WI38 (cell line): ENCODE data around the gene NFXL1.

Experiments
- H3K4me3 ChIP-seq: 2 replicates; pipeline ENCODE4 v1.5.1; 2011; ENCODE audit warnings: low read depth, mild to moderate bottlenecking, control low read depth, low read length
- TF ChIP-seq, protein P1 (sequence below): IDR thresholded peaks from 2 replicates; pipeline ENCODE4 v1.5.1; 2012; ENCODE audit warnings: low read depth, mild to moderate bottlenecking, control low read depth, low read length

The NFXL1 gene

DNA sequence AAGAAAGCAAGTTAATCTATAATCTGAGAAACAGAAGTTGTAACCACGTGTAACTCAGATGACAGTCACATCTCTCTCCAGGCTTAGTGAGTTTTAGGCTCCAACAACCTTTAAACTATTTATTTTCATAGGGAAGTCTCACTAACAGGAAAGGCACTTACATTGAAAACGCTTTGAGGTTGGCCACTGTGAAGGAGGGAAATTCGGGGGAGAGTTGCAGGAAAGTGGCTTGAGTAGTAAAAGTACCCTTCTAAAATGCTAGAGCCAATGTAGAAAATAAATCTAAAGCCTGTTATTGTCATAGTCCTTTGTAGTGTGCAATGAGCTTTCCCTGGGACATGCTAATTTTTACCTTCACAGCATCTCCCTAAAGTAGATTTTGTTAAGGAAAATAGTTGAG is 995 bp upstream of the NFXL1 start:
- H3K4me3 ChIP-seq, result no peak overlapping the region
- TF ChIP-seq, protein P1, sequence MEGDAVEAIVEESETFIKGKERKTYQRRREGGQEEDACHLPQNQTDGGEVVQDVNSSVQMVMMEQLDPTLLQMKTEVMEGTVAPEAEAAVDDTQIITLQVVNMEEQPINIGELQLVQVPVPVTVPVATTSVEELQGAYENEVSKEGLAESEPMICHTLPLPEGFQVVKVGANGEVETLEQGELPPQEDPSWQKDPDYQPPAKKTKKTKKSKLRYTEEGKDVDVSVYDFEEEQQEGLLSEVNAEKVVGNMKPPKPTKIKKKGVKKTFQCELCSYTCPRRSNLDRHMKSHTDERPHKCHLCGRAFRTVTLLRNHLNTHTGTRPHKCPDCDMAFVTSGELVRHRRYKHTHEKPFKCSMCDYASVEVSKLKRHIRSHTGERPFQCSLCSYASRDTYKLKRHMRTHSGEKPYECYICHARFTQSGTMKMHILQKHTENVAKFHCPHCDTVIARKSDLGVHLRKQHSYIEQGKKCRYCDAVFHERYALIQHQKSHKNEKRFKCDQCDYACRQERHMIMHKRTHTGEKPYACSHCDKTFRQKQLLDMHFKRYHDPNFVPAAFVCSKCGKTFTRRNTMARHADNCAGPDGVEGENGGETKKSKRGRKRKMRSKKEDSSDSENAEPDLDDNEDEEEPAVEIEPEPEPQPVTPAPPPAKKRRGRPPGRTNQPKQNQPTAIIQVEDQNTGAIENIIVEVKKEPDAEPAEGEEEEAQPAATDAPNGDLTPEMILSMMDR, result no peak

DNA sequence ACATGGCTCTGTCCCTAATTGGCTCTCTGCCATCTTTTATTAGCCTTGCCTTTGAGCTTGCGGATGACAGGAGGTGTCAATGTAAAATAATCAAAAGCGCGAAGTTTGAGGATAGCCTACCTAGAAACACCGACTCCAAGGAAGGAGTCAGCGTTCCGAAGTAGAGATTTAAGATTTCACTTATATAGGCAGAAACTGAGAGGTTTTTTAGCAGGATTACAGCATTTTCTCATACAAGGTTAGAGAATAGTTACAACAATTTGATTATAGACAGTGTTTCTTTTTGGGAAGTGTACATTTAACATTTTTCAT is 499 bp upstream of the NFXL1 start:
- TF ChIP-seq, protein P1, result no peak
- peak overlapping the region; percentile 96 for H3K4me3 ChIP-seq

DNA sequence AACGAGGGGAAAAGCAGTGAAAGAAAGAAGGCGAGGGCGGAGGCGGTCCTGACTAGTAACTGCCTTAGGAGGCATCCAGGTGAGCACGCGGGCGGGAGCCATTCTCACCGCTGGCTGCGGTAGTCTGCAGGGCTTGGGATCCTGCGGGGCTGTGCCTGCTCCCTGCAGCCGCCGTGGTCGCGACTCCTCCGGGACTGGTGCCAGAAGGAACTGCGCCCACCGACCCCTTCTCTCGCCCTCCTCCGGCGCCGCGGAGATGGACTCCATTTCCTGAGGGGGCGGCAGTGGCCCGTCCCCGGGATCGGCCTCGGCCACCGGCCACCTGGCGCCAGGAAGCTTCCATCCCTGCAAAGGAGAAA is 543 bp downstream of the NFXL1 start:
- H3K4me3 ChIP-seq, result peak overlapping the region; percentile 96
- TF ChIP-seq, protein P1, result no peak

DNA sequence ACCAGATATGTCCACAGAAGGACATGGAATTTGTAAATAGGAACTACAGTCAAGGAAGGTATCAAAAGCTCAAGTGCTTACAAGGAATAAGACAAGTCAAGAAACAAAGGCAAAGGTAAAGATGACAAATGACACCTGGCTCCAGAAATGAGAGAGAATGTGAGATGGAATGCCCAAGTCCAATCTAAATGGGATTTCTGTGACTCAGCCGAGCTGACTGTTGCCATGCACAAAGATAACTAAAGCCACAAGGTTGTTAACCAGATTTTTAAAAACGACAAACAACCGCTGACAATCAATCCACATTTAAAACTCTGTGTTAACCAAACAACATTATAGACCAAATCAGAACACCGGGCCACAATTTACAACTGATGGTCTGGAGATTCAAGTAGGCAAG is 1.1 kb downstream of the NFXL1 start:
- TF ChIP-seq, protein P1, result no peak
- peak overlapping the region; percentile 96 for H3K4me3 ChIP-seq

DNA sequence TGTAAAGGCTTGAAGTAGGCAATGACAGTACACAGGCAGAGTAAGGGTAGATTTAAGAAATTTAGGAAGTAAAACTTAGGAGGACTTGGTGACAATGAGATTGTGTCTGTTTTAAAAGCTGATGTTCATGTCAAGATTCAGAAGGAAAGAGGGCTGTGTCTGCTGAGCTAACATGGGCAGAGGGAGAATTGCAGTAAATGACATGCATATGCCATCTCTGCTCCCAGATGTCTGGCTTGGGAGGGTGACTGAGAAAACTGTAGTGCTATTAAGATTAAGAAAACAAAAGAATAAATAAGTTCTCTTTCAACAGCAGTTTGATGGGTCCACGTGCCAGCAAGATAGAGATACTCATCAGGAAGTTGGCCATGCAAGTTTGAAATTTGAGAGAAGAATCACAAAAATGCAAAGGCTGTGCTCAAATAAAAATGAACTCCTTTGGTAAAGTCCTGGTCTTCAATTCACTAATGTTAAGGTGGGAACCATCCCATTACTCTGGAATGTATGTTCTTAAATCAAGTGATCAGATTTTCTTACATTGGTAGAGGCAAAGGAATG is 7.2 kb downstream of the NFXL1 start:
- TF ChIP-seq, protein P1, result no peak
- no peak overlapping the region for H3K4me3 ChIP-seq

DNA sequence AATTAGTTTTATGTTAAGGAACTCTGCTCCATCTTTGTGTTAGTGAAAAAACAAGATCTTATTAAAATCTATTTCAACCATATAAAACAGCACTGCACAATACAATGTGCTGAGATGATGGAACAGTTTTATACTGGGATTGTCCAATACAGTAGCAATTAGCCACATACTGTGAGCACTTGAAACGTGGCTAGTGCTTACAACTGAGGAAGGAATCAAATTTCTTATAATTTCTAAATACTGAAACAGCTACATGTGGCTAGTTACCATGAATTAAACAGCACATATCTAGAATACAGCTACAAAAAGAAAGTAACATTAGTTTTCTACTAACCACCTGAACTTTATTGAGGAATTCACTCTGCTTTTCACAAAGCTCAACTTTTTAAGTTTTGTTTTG is 14.7 kb downstream of the NFXL1 start:
- H3K4me3 ChIP-seq, result no peak overlapping the region
- TF ChIP-seq, protein P1, result no peak

DNA sequence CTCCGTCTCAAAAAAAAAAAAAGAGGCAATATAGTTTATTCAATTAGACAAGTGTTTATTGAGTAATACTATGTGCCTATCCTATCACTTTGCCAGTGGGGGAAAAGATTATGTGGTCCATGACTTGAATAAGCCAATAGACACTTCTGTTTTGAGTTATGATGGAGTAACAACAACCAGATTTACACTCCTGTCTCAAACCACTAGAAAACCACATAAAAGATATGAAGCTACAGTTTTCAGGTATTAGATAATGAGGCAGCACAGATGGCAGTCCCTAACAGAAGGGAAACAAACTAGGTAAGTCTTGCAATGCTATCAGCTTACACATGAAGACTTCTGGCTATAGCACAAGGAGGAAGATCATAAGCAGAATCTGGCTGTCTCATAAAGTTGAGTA is 22.5 kb downstream of the NFXL1 start:
- H3K4me3 ChIP-seq, result no peak overlapping the region
- TF ChIP-seq, protein P1, result no peak
